ENCODE measurements around the gene TGFB2. TPM values are rescaled to one million over a fixed set of nuclear protein-coding genes. Genes with fewer than 3 reads are reported as not detected.

The TGFB2 gene
- total RNA-seq, 1 donor from 2014 or later: 10.3 TPM

DNA sequence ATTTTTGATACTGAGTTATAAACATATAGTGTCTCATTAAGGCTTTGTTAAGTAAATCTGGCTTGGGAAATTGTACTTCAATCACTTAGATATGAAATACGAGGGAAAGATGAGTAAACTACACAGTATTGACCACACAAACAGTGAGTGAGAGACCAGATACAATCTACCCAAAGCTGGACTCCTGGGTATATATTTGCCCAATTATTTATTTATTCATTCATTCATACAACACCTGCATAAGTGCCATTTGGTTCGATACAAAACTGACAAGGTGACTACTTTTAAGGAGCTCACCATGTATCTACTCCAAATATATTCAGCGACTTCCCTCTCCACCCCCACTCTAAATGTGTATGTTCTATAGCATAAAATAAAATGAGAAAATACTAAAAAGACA is 143.4 kb downstream of the TGFB2 start:
- DNase-seq (ENCODE audit: low spot score): no peak

DNA sequence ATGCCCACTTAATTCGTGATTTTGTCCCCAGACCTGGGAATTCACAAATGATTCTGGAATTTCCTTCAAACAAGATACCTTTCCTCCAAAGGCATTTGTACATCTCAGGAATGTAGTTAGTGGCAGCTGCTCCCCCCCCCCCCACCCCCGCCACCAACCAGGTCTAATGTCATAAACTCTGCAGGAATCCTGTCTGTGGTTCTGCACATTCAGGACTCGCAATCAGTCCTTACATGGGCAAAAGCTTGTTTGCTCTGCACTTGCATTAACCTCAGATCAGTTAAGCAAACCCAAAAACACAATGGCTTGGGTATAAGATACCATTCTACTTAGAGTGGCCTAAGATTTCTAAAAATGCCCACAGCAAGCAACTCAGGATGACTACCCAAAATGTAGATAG is 143.8 kb downstream of the TGFB2 start:
- no peak for DNase-seq (ENCODE audit: low spot score)

DNA sequence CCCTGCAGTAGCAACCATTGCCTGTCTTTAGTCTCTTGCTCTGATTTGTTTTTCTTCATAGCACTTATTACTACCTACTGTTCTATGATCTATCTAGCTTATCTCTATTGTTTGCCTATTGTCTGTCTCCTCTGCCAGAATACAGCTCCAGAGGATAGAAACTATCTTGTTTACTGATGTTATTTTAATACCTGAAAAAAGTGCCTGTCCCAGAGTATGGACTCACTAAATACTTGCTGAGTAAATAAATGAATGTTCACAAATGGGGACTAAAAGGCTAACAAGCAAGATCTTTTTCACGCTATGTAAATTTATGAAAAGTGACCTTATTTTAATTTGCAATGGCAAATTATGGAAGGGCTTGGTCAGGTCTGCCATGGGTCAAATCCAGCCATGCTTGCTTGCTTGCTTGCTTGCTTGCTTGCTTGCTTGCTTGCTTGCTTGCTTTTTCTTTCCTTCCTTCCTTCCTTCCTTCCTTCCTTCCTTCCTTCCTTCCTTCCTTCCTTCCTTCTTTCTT is 145.3 kb downstream of the TGFB2 start:
- no peak for DNase-seq (ENCODE audit: low spot score)

DNA sequence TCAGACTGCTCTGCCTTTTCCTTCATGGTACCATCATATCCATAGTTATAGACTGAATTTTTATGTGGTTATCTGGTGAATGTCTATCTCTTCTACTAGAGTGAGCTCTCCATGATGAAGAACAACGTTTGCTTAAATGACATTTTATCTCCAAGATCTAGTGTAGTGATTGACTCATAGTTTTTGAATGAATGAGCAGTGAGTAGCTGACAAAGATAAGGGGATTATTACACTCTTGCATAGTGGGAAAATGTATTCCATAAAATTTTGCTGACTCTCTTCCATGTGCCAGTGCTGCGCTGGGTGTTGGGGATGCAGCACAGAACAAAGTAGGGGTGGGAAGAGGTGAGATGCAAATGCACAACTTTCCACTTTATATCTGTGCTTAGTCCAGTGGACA is 147.7 kb downstream of the TGFB2 start:
- no peak for DNase-seq (ENCODE audit: low spot score)

DNA sequence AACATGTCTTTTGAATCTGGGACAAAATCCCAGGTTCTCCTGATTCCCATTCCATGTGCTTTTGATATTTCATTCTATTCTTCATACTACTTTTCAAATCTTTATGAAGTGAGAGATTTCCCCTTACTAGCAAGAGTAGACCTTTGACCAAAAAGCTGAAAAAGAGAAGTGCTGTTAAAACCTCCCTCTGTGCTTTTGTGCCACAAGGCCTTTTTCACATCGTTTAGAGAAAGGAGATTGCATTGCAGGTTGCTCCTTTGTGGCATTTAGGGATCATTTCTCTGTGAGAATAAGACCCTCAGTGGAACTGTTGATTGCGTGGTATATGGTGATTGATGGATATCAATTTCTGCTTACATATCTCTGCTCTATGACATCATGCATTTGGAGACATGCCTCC is 148.8 kb downstream of the TGFB2 start:
- DNase-seq (ENCODE audit: low spot score): no peak

Other genes with a start within 250 kb of the TGFB2 start
- gene RRP15, start 60.0 kb upstream of the TGFB2 start, total RNA-seq: 9.5 TPM